Caco-2 (cell line): ENCODE measurements around the gene KIAA0232. TPM values are rescaled to one million over a fixed set of nuclear protein-coding genes. Genes with fewer than 3 reads are reported as not detected.

Source experiments
- BruUV-seq: library from RNA; stranded (reverse); fragments of 400-500 nt; replicated peaks from 2 replicates; lab custom pipeline; 2021; lab: Mats Ljungman, UMichigan
- CTCF ChIA-PET: fragments of 300-600 bp; sonication (Branson Sonifier 250); formaldehyde crosslinking; loops from one replicate; lab custom pipeline; 2022; ENCODE audit warnings: antibody characterized with exemption; lab: Charles Lee
- POLR2A ChIA-PET: fragments of 300-600 bp; sonication (Branson Sonifier 250); formaldehyde crosslinking; loops from one replicate; lab custom pipeline; 2022; ENCODE audit warnings: antibody characterized with exemption; lab: Charles Lee
- DNase-seq, 2 experiments: peaks; one replicate each; pipeline versions ENCODE4 v3.0.0 to v3.0.0-alpha.2; 2020 to 2022
- H3K27me3 ChIP-seq: replicated peaks from 2 replicates; pipeline ENCODE4 v1.6.0; 2011; ENCODE audit warnings: low read length; ENCODE audit not compliant: control insufficient read depth, insufficient read depth
- H3K36me3 ChIP-seq: 2 replicates; pipeline ENCODE4 v1.5.1; 2011; ENCODE audit warnings: low read length; ENCODE audit not compliant: control insufficient read depth, insufficient read depth
- H3K4me1 ChIP-seq: fragments of 250-450 bp; sonication (Bioruptor Pico); 2 replicates; pipeline ENCODE4 v1.5.1; 2020; ENCODE audit warnings: mild to moderate bottlenecking
- H3K4me3 ChIP-seq: 2 replicates; pipeline ENCODE4 v1.5.1; 2011; ENCODE audit warnings: low read depth, mild to moderate bottlenecking, control low read depth, low read length
- H3K9me3 ChIP-seq: fragments of 250-450 bp; sonication (Bioruptor Pico); 2 replicates; pipeline ENCODE4 v1.5.1; 2020; ENCODE audit warnings: mild to moderate bottlenecking, moderate library complexity
- H3K27ac Mint-ChIP-seq: one replicate; pipeline ENCODE4 v1.8.0; 2022; ENCODE audit warnings: mixed read lengths; ENCODE audit not compliant: unreplicated experiment
- H3K27me3 Mint-ChIP-seq: one replicate; pipeline ENCODE4 v1.8.0; 2022; ENCODE audit warnings: mixed read lengths; ENCODE audit not compliant: insufficient read depth, unreplicated experiment
- H3K36me3 Mint-ChIP-seq: one replicate; pipeline ENCODE4 v1.8.0; 2022; ENCODE audit warnings: mild to moderate bottlenecking, mixed read lengths; ENCODE audit not compliant: insufficient read depth, unreplicated experiment
- H3K4me1 Mint-ChIP-seq: one replicate; pipeline ENCODE4 v1.8.0; 2022; ENCODE audit warnings: low read depth, mixed read lengths; ENCODE audit not compliant: unreplicated experiment
- H3K4me3 Mint-ChIP-seq: one replicate; pipeline ENCODE4 v1.8.0; 2022; ENCODE audit warnings: mild to moderate bottlenecking, moderate library complexity, mixed read lengths; ENCODE audit not compliant: unreplicated experiment
- H3K9me3 Mint-ChIP-seq: one replicate; pipeline ENCODE4 v1.8.0; 2022; ENCODE audit warnings: mixed read lengths; ENCODE audit not compliant: unreplicated experiment
- CTCF ChIP-seq, 2 experiments: fragments of 200-600 bp in 1 of 2; IDR thresholded peaks; 1 replicate in 1 of 2; 2 replicates in 1 of 2; pipeline versions ENCODE4 v1.5.1 to v1.8.0; 2011 to 2022; ENCODE audit warnings: antibody characterized with exemption in 1 of 2, control low read depth in 1 of 2, inconsistent platforms in 1 of 2, low read depth in 1 of 2, low read length in 1 of 2, mild to moderate bottlenecking in 1 of 2, moderate library complexity in 1 of 2; ENCODE audit not compliant: insufficient read depth in 1 of 2, severe bottlenecking in 1 of 2, unreplicated experiment in 1 of 2
- intact Hi-C: fragments of 100-400 bp; cut with micrococcal nuclease; formaldehyde crosslinking; loops from one replicate; pipeline ENCODE4 v1.10.0; 2022; ENCODE audit not compliant: unreplicated experiment
- total RNA-seq: library from RNA; stranded (reverse); gene quantifications from 2 replicates; pipeline ENCODE4 v1.2.3, GENCODE V29; 2022

Gene KIAA0232
- total RNA-seq, 1 experiment from 2014 or later: 19.7 TPM

DNA sequence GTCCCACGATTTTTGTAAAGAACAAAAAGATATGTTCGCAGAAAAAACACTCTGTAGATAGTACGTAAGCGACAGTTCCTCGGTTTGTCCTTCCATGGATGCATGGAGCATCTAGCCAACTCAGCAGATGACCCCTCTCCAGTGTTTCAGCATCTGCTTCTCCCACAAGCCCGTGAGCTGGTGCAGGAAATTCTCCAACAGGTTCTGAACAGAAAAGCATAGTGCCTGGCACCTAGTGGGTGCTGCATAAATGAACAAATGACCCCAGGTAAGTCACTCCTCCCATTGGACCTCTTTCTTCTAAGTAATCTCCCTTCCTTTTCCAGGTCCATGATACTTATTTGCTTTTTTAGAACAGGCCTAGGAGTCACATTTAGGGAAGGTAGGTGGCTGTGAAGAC, 966 bp upstream of the KIAA0232 start:
- Histone ChIP-seq H3K36me3 (no peaks in the 10 kb centered on the region), H3K27me3 (no peaks in the 10 kb centered on the region), H3K4me3 (peak overlapping the region; percentile 97), H3K9me3 (no peaks in the 10 kb centered on the region), H3K4me1 (no peaks in the 10 kb centered on the region)
- no peaks in the 10 kb centered on the region for H3K9me3 Mint-ChIP-seq
- CTCF ChIA-PET: interaction anchor here (0.6 kb wide), 1 partner anchor 60 kb away, joined by 4 read pairs; no protein-coding TSS in a partner anchor
- DNase-seq: no peak
- H3K27me3 Mint-ChIP-seq: no peaks in the 10 kb centered on the region
- intact Hi-C loops: loop anchor here (5.0 kb wide), 1 partner anchor 59 kb away; no protein-coding TSS in a partner anchor
- H3K4me1 Mint-ChIP-seq: peaks cover 14% of the 10 kb centered on the region
- BruUV-seq: TSS peak; percentile 75
- POLR2A ChIA-PET: no interaction called here
- TF ChIP-seq CTCF (IDR thresholded peaks at IDR 0.05; ENCODE audit: insufficient read depth in 1 of 2, low read depth in 1 of 2, low read length in 1 of 2, severe bottlenecking in 1 of 2, unreplicated experiment in 1 of 2): no peak
- no peaks in the 10 kb centered on the region for H3K36me3 Mint-ChIP-seq
- H3K4me3 Mint-ChIP-seq: peak overlapping the region; percentile 75
- H3K27ac Mint-ChIP-seq: peak overlapping the region; percentile 24

DNA sequence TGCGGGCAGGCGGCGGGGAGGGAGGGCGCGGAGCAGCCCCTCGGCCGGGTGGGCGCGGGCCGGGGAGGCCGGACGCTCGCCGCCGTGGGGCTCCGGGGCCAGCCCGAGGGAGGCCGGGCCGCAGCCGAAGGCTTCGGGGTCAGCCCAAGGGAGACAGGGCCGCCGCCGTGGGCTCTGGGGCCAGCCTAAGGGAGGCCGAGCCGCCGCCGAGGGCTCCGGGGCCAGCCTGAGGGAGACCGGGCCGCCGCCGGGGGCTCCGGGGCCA, 251 bp downstream of the KIAA0232 start:
- H3K4me1 Mint-ChIP-seq: peaks cover 13% of the 10 kb centered on the region
- H3K9me3 ChIP-seq: no peaks in the 10 kb centered on the region
- no peaks in the 10 kb centered on the region; the same call in 1 of the 2 replicates for H3K36me3 ChIP-seq
- DNase-seq: no peak
- intact Hi-C loops: loop anchor here (2.0 to 5.0 kb wide), 2 partner anchors 60 to 92 kb away; no protein-coding TSS in a partner anchor
- H3K9me3 Mint-ChIP-seq: no peaks in the 10 kb centered on the region
- no peak for TF ChIP-seq CTCF (IDR thresholded peaks at IDR 0.05; ENCODE audit: insufficient read depth in 1 of 2, low read depth in 1 of 2, low read length in 1 of 2, severe bottlenecking in 1 of 2, unreplicated experiment in 1 of 2)
- peak overlapping the region; percentile 97 for H3K4me3 ChIP-seq
- peaks cover 6% of the 10 kb centered on the region for H3K36me3 Mint-ChIP-seq
- H3K27ac Mint-ChIP-seq: peak overlapping the region; percentile 72
- CTCF ChIA-PET: interaction anchor here (0.9 kb wide), 1 partner anchor 14 kb away, joined by 3 read pairs; no protein-coding TSS in a partner anchor
- no TSS peak for BruUV-seq
- H3K27me3 Mint-ChIP-seq: no peaks in the 10 kb centered on the region
- H3K4me1 ChIP-seq: no peaks in the 10 kb centered on the region
- POLR2A ChIA-PET: no interaction called here
- peak overlapping the region; percentile 75 for H3K4me3 Mint-ChIP-seq
- H3K27me3 ChIP-seq: no peaks in the 10 kb centered on the region

- Mint-ChIP-seq H3K27me3 (no peaks in the 10 kb centered on the region), H3K4me1 (peaks cover 19% of the 10 kb centered on the region), H3K4me3 (peak overlapping the region; percentile 75), H3K27ac (peak overlapping the region; percentile 72), H3K9me3 (no peaks in the 10 kb centered on the region), H3K36me3 (peaks cover 12% of the 10 kb centered on the region)
- H3K36me3 ChIP-seq: no peaks in the 10 kb centered on the region; the same call in 1 of the 2 replicates
- ChIA-PET POLR2A (interaction anchor here (0.6 kb wide), 1 partner anchor 15 kb away, joined by 3 read pairs; no protein-coding TSS in a partner anchor), CTCF (interaction anchor here (0.6 to 0.9 kb wide), 3 partner anchors 14 to 91 kb away, joined by 3 to 5 read pairs (median 3); no protein-coding TSS in a partner anchor)
- TSS peak; percentile 28 for BruUV-seq
- intact Hi-C loops: loop anchor here (2.0 to 5.0 kb wide), 2 partner anchors 61 to 91 kb away; no protein-coding TSS in a partner anchor
- H3K27me3 ChIP-seq: no peaks in the 10 kb centered on the region
- peak in 1 of 2 experiments; percentile 29 for TF ChIP-seq CTCF (IDR thresholded peaks at IDR 0.05; ENCODE audit: insufficient read depth in 1 of 2, low read depth in 1 of 2, low read length in 1 of 2, severe bottlenecking in 1 of 2, unreplicated experiment in 1 of 2)
- peak; percentile 90 to 94 for DNase-seq
- peak overlapping the region; percentile 97 for H3K4me3 ChIP-seq
- H3K9me3 ChIP-seq: no peaks in the 10 kb centered on the region
- no peaks in the 10 kb centered on the region for H3K4me1 ChIP-seq
These were observed 819 bp downstream of the KIAA0232 start for GRCh38 chr4:6783111-6783981.
